Measurements from ENCODE around the gene MRPL17. TPM values are rescaled to one million over a fixed set of nuclear protein-coding genes. Genes with fewer than 3 reads are reported as not detected.

The MRPL17 gene
- polyA plus RNA-seq, 1 donor from 2014 or later, result 28.3 TPM

DNA sequence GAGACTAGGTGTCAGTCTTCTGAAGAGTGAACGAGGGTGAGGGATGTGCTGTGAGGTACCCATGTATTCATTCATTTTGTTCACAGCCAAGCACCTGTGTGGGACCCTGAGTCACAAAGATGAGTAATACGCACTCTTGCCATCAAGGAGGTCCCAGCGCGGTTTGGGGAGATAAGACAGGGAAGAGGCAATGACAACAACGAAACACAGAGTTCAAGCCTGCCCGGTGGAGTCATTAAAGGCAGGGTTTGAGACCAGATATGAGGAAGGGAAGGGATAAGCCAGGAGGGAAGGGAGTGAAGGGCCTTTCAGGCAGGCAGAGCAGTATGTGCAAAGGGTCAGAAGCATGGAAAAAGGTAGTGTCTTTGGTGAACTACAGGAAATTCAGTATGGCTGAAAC is 32.2 kb downstream of the MRPL17 start:
- H3K9me3 ChIP-seq (ENCODE audit: low read length), result no peaks in the 10 kb centered on the region
- H3K27me3 ChIP-seq (ENCODE audit: insufficient read depth, low read depth, low read length), result no peaks in the 10 kb centered on the region
- no peak overlapping the region for H3K4me2 ChIP-seq (ENCODE audit: low read length)
- H3K36me3 ChIP-seq (ENCODE audit: insufficient read depth, low read length), result no peaks in the 10 kb centered on the region
- no peaks in the 10 kb centered on the region for H3K9me2 ChIP-seq (ENCODE audit: insufficient read depth, low read length)
- H3K27ac ChIP-seq (ENCODE audit: low read length), result no peak overlapping the region
- no peak overlapping the region for H2AFZ ChIP-seq (ENCODE audit: low read depth, low read length)
- H4K20me1 ChIP-seq (ENCODE audit: insufficient read depth), result peaks cover 37% of the 10 kb centered on the region
- no peak overlapping the region for H3K4me3 ChIP-seq (ENCODE audit: low read length)
- TF ChIP-seq SMC3 (conservative IDR thresholded peaks at IDR 0.05; ENCODE audit: poor library complexity), result no peak
- TF ChIP-seq, protein P1, sequence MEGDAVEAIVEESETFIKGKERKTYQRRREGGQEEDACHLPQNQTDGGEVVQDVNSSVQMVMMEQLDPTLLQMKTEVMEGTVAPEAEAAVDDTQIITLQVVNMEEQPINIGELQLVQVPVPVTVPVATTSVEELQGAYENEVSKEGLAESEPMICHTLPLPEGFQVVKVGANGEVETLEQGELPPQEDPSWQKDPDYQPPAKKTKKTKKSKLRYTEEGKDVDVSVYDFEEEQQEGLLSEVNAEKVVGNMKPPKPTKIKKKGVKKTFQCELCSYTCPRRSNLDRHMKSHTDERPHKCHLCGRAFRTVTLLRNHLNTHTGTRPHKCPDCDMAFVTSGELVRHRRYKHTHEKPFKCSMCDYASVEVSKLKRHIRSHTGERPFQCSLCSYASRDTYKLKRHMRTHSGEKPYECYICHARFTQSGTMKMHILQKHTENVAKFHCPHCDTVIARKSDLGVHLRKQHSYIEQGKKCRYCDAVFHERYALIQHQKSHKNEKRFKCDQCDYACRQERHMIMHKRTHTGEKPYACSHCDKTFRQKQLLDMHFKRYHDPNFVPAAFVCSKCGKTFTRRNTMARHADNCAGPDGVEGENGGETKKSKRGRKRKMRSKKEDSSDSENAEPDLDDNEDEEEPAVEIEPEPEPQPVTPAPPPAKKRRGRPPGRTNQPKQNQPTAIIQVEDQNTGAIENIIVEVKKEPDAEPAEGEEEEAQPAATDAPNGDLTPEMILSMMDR (IDR thresholded peaks at IDR 0.05; ENCODE audit: poor library complexity, severe bottlenecking), result no peak
- TF ChIP-seq MXI1 (conservative IDR thresholded peaks at IDR 0.05; ENCODE audit: poor library complexity, severe bottlenecking), result no peak
- no peak for TF ChIP-seq EZH2 (IDR thresholded peaks at IDR 0.05; ENCODE audit: borderline replicate concordance, insufficient read depth, low read length, poor library complexity, severe bottlenecking)
- TF ChIP-seq TAF1 (IDR thresholded peaks at IDR 0.05; ENCODE audit: low read depth), result no peak
- no peak for TF ChIP-seq EP300 (conservative IDR thresholded peaks at IDR 0.05; ENCODE audit: poor library complexity, severe bottlenecking)
- TF ChIP-seq, protein P2, sequence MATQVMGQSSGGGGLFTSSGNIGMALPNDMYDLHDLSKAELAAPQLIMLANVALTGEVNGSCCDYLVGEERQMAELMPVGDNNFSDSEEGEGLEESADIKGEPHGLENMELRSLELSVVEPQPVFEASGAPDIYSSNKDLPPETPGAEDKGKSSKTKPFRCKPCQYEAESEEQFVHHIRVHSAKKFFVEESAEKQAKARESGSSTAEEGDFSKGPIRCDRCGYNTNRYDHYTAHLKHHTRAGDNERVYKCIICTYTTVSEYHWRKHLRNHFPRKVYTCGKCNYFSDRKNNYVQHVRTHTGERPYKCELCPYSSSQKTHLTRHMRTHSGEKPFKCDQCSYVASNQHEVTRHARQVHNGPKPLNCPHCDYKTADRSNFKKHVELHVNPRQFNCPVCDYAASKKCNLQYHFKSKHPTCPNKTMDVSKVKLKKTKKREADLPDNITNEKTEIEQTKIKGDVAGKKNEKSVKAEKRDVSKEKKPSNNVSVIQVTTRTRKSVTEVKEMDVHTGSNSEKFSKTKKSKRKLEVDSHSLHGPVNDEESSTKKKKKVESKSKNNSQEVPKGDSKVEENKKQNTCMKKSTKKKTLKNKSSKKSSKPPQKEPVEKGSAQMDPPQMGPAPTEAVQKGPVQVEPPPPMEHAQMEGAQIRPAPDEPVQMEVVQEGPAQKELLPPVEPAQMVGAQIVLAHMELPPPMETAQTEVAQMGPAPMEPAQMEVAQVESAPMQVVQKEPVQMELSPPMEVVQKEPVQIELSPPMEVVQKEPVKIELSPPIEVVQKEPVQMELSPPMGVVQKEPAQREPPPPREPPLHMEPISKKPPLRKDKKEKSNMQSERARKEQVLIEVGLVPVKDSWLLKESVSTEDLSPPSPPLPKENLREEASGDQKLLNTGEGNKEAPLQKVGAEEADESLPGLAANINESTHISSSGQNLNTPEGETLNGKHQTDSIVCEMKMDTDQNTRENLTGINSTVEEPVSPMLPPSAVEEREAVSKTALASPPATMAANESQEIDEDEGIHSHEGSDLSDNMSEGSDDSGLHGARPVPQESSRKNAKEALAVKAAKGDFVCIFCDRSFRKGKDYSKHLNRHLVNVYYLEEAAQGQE (IDR thresholded peaks at IDR 0.05; ENCODE audit: borderline replicate concordance), result no peak
- no peak for TF ChIP-seq RAD21 (conservative IDR thresholded peaks at IDR 0.05)
- no peak for TF ChIP-seq POLR2AphosphoS5 (IDR thresholded peaks at IDR 0.05)
- H3K79me2 ChIP-seq (replicated peaks; ENCODE audit: insufficient read depth, low read length), result peaks cover 92% of the 10 kb centered on the region
- H3K9ac ChIP-seq (ENCODE audit: low read length), result no peak overlapping the region
- H3F3A ChIP-seq (ENCODE audit: insufficient read depth, low read length, poor library complexity, severe bottlenecking), result no peaks in the 10 kb centered on the region

DNA sequence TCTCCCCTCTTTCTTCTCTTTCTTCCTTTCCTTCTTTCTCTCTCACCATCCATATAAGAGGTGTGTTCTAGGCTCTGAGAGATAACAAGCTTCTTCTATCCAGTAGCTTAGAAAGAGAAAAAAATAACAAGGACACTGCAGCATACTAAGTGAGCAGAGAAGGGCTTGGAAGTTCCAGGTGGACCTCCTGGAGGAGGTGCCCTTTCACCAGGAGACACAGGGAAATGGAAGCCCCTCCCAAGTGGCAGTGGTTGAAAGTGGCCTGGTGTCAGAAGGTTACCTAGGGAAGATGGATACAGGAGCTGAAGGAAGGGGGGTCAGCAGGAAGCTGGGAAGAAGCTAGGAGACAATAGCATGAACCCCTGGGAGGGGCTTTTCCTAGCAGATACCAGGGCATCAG is 33.0 kb downstream of the MRPL17 start:
- H3K79me2 ChIP-seq (replicated peaks; ENCODE audit: insufficient read depth, low read length), result peaks cover 98% of the 10 kb centered on the region
- no peak overlapping the region for H3K9ac ChIP-seq (ENCODE audit: low read length)
- H2AFZ ChIP-seq (ENCODE audit: low read depth, low read length), result no peak overlapping the region
- H4K20me1 ChIP-seq (ENCODE audit: insufficient read depth), result peaks cover 44% of the 10 kb centered on the region
- no peaks in the 10 kb centered on the region for H3K36me3 ChIP-seq (ENCODE audit: insufficient read depth, low read length)
- no peak overlapping the region for H3K4me3 ChIP-seq (ENCODE audit: low read length)
- H3F3A ChIP-seq (ENCODE audit: insufficient read depth, low read length, poor library complexity, severe bottlenecking), result no peaks in the 10 kb centered on the region
- no peaks in the 10 kb centered on the region for H3K9me3 ChIP-seq (ENCODE audit: low read length)
- H3K27me3 ChIP-seq (ENCODE audit: insufficient read depth, low read depth, low read length), result no peaks in the 10 kb centered on the region
- no peaks in the 10 kb centered on the region for H3K9me2 ChIP-seq (ENCODE audit: insufficient read depth, low read length)
- H3K4me2 ChIP-seq (ENCODE audit: low read length), result no peak overlapping the region
- TF ChIP-seq RAD21 (conservative IDR thresholded peaks at IDR 0.05), result no peak
- no peak for TF ChIP-seq EP300 (conservative IDR thresholded peaks at IDR 0.05; ENCODE audit: poor library complexity, severe bottlenecking)
- no peak for TF ChIP-seq EZH2 (IDR thresholded peaks at IDR 0.05; ENCODE audit: borderline replicate concordance, insufficient read depth, low read length, poor library complexity, severe bottlenecking)
- no peak for TF ChIP-seq SMC3 (conservative IDR thresholded peaks at IDR 0.05; ENCODE audit: poor library complexity)
- TF ChIP-seq MXI1 (conservative IDR thresholded peaks at IDR 0.05; ENCODE audit: poor library complexity, severe bottlenecking), result no peak
- no peak for TF ChIP-seq TAF1 (IDR thresholded peaks at IDR 0.05; ENCODE audit: low read depth)
- TF ChIP-seq, protein P1 (IDR thresholded peaks at IDR 0.05; ENCODE audit: poor library complexity, severe bottlenecking), result no peak
- no peak for TF ChIP-seq POLR2AphosphoS5 (IDR thresholded peaks at IDR 0.05)
- TF ChIP-seq, protein P2 (IDR thresholded peaks at IDR 0.05; ENCODE audit: borderline replicate concordance), result no peak
- no peak overlapping the region for H3K27ac ChIP-seq (ENCODE audit: low read length)
